Measurements from ENCODE around the gene VMP1. TPM values are rescaled to one million over a fixed set of nuclear protein-coding genes. Genes with fewer than 3 reads are reported as not detected.
"Not testable (repeated sequence)": the region's sequence is repeated elsewhere in the genome, so short reads cannot be mapped to it uniquely, and the experiment has no call there.

Gene VMP1
- polyA plus RNA-seq, 2 of the 4 experiments (the other 2 are of a cell fraction): 395 to 726 TPM

- Histone ChIP-seq H3K4me2 (peak overlapping the region; percentile 74; the same call in 2 of the 3 replicates), H3K4me1 (peaks cover 88% of the 10 kb centered on the region), H3K27ac (peak overlapping the region; percentile 92 to 93)
- FAIRE-seq; H3K9me3 ChIP-seq; DNase-seq (ENCODE audit: low read depth in 1 of 2, low spot score in 1 of 2); ATAC-seq; H3K4me3 ChIP-seq: not testable (repeated sequence)
- 70% methylated on average over 6 of the region's 6 CpGs for WGBS (ENCODE audit: missing lambda C conversion rate)
- ChIA-PET POLR2A (interaction anchor here (1.4 to 2.0 kb wide), 2 partner anchors 31 to 36 kb away, joined by 10 to 13 read pairs; no protein-coding TSS in a partner anchor), CTCF (interaction anchor here (0.7 to 3.0 kb wide), 8 partner anchors 10 to 1928 kb away, joined by 3 to 13 read pairs (median 4); no protein-coding TSS in a partner anchor)
- TF ChIP-seq CEBPB (IDR thresholded peaks at IDR 0.05) (peak in 1 of 2 experiments; percentile 25; a peak in 1 of 4 replicates), HDAC2 (IDR thresholded peaks at IDR 0.05) (peak; percentile 69), CHD4 (IDR thresholded peaks at IDR 0.05; ENCODE audit: borderline replicate concordance) (peak; percentile 52; the same call in 1 of the 2 replicates)
Observed at GRCh38 chr17:59806322-59806721, 98.9 kb downstream of the VMP1 start.

GRCh38 chr17:59807892-59808509 lies 100.5 kb downstream of the VMP1 start:
- ChIA-PET POLR2A (interaction anchor here (0.8 to 2.4 kb wide), 3 partner anchors 30 to 38 kb away, joined by 3 to 11 read pairs (median 4); no protein-coding TSS in a partner anchor), CTCF (interaction anchor here (0.7 to 3.0 kb wide), 6 partner anchors 12 to 61 kb away, joined by 3 to 13 read pairs (median 4); no protein-coding TSS in a partner anchor)
- ATAC-seq (peak in 1 of 2 experiments; percentile 19; a peak in 3 of 6 replicates), FAIRE-seq (peak; percentile 90), DNase-seq (ENCODE audit: low read depth in 1 of 2, low spot score in 1 of 2) (no peak)
- Histone ChIP-seq H3K4me3 (no peak overlapping the region), H3K4me1 (peaks cover 88% of the 10 kb centered on the region), H3K9me3 (no peaks in the 10 kb centered on the region), H3K27ac (peak overlapping the region; percentile 87 to 92), H3K4me2 (peak overlapping the region; percentile 40)
- 0 out of 2 replicates have a peak, but pooled peaks have one; percentile 16 for TF ChIP-seq ATOH8 (CRISPR knock-in tag; IDR thresholded peaks at IDR 0.05; ENCODE audit: low read depth)
- TF ChIP-seq BHLHE40 (IDR thresholded peaks at IDR 0.05; ENCODE audit: low read depth, low read length): no peak
- peak; percentile 69; the same call in 1 of the 2 replicates for TF ChIP-seq FOSB (CRISPR knock-in tag; IDR thresholded peaks at IDR 0.05)
- no peak for TF ChIP-seq HDAC2 (IDR thresholded peaks at IDR 0.05)
- peak; percentile 41; the same call in 1 of the 2 replicates for TF ChIP-seq HEYL (CRISPR knock-in tag; IDR thresholded peaks at IDR 0.05)
- TF ChIP-seq HOXA7 (CRISPR knock-in tag; IDR thresholded peaks at IDR 0.05): peak; percentile 74; the same call in 1 of the 2 replicates
- TF ChIP-seq HOXB13 (CRISPR knock-in tag; IDR thresholded peaks at IDR 0.05; ENCODE audit: low read depth): peak; percentile 77; the same call in 1 of the 2 replicates
- peak; percentile 80; the same call in 1 of the 2 replicates for TF ChIP-seq EHF (CRISPR knock-in tag; IDR thresholded peaks at IDR 0.05)
- TF ChIP-seq CEBPB (IDR thresholded peaks at IDR 0.05): peak in 1 of 2 experiments; percentile 60; a peak in 2 of 4 replicates
- 29% methylated on average over 4 of the region's 4 CpGs for WGBS (ENCODE audit: missing lambda C conversion rate)

- ChIA-PET CTCF (interaction anchor here (0.9 to 1.3 kb wide), 2 partner anchors 14 to 19 kb away, joined by 3 to 4 read pairs; no protein-coding TSS in a partner anchor), POLR2A (interaction anchor here (1.3 to 1.5 kb wide), 2 partner anchors 27 to 32 kb away, joined by 4 to 12 read pairs; no protein-coding TSS in a partner anchor)
- peak; percentile 23 for FAIRE-seq
- Histone ChIP-seq H3K4me1 (peaks cover 82% of the 10 kb centered on the region), H3K4me2 (peak overlapping the region; percentile 44), H3K9me3 (no peaks in the 10 kb centered on the region), H3K4me3 (no peak overlapping the region), H3K27ac (peak overlapping the region; percentile 80 to 87)
- 79% methylated on average over 1 of the region's 1 CpG for WGBS (ENCODE audit: missing lambda C conversion rate)
- no peak for ATAC-seq
- no peak for DNase-seq (ENCODE audit: low read depth in 1 of 2, low spot score in 1 of 2)
- no peak for TF ChIP-seq RAD21 (conservative IDR thresholded peaks at IDR 0.05 in 1 of 2, IDR thresholded peaks at IDR 0.05 in 1 of 2)
- no peak for TF ChIP-seq HMGXB4 (CRISPR knock-in tag; IDR thresholded peaks at IDR 0.05; ENCODE audit: borderline replicate concordance)
- no peak for TF ChIP-seq HDAC2 (IDR thresholded peaks at IDR 0.05)
- TF ChIP-seq EHF (CRISPR knock-in tag; IDR thresholded peaks at IDR 0.05): no peak
- TF ChIP-seq ZNF302 (CRISPR knock-in tag; IDR thresholded peaks at IDR 0.05): no peak
- no peak for TF ChIP-seq KDM5A (IDR thresholded peaks at IDR 0.05)
- TF ChIP-seq BCL3 (IDR thresholded peaks at IDR 0.05): no peak
- no peak for TF ChIP-seq BHLHE40 (IDR thresholded peaks at IDR 0.05; ENCODE audit: low read depth, low read length)
- 0 out of 4 replicates have a peak, but pooled peaks of 1 of the 2 experiments have one; percentile 1 for TF ChIP-seq CEBPB (IDR thresholded peaks at IDR 0.05)
Observed at GRCh38 chr17:59810894-59811153, 103.4 kb downstream of the VMP1 start.
